GM18867 (cell line): ENCODE measurements around the gene HOXA3.

ENCODE experiments used
- ATAC-seq: cut with Tn5 transposase; IDR thresholded peaks from one replicate; pipeline ENCODE4 v1.9.1; 2021; ENCODE audit warnings: mild to moderate bottlenecking, moderate library complexity; ENCODE audit not compliant: unreplicated experiment

The HOXA3 gene

GRCh38 chr7:27157702-27158431 is 5.5 kb upstream of the HOXA3 start:
- ATAC-seq: no peak

GRCh38 chr7:27156916-27157701 is 4.7 kb upstream of the HOXA3 start:
- no peak for ATAC-seq

- ATAC-seq: no peak
Measured at GRCh38 chr7:27156508-27156898, 4.1 kb upstream of the HOXA3 start, which contains the start of gene HOXA7. TSS of gene HOXA7 (minus strand) at chr7:27156675. CDS start at chr7:27156545, 130 bp downstream.

GRCh38 chr7:27155816-27156507 is 3.6 kb upstream of the HOXA3 start:
- ATAC-seq: no peak

GRCh38 chr7:27154901-27155815 is 2.8 kb upstream of the HOXA3 start:
- no peak for ATAC-seq

GRCh38 chr7:27154369-27154768 is 2.0 kb upstream of the HOXA3 start:
- ATAC-seq: no peak

- ATAC-seq: no peak
Measured at GRCh38 chr7:27153526-27153925, 1.1 kb upstream of the HOXA3 start.

GRCh38 chr7:27152816-27153442 is 546 bp upstream of the HOXA3 start:
- ATAC-seq: no peak

- no peak for ATAC-seq
Measured at GRCh38 chr7:27151341-27151930, 947 bp downstream of the HOXA3 start.

GRCh38 chr7:27150568-27151340 is 1.6 kb downstream of the HOXA3 start:
- ATAC-seq: peak; percentile 88

- ATAC-seq: no peak
Measured at GRCh38 chr7:27149842-27150567, 2.4 kb downstream of the HOXA3 start.

GRCh38 chr7:27148756-27149641 is 3.4 kb downstream of the HOXA3 start:
- no peak for ATAC-seq

- no peak for ATAC-seq
Measured at GRCh38 chr7:27148031-27148755, 4.2 kb downstream of the HOXA3 start.

- no peak for ATAC-seq
Measured at GRCh38 chr7:27147199-27148030, 5.0 kb downstream of the HOXA3 start, which contains the start of gene HOXA6. TSS of gene HOXA6 (minus strand) at chr7:27147774. CDS start at chr7:27147749, 25 bp downstream.

- ATAC-seq: no peak
Measured at GRCh38 chr7:27146491-27147198, 5.7 kb downstream of the HOXA3 start.
